Left ventricle myocardium inferior (tissue), 1 donor: ENCODE data around the gene MAPT. TPM values are rescaled to one million over a fixed set of nuclear protein-coding genes. Genes with fewer than 3 reads are reported as not detected.

Experiments
- DNase-seq: peaks from one replicate; pipeline ENCODE4 v3.0.0-alpha.2; 2020
- H3K27ac ChIP-seq: fragments of 200-600 bp; replicated peaks from 2 replicates; pipeline ENCODE4 v1.8.0; 2021
- H3K27me3 ChIP-seq: fragments of 200-600 bp; 2 replicates; pipeline ENCODE4 v1.8.0; 2021; ENCODE audit warnings: low read depth
- H3K36me3 ChIP-seq: fragments of 200-600 bp; 2 replicates; pipeline ENCODE4 v1.8.0; 2021
- H3K4me1 ChIP-seq: fragments of 200-600 bp; 2 replicates; pipeline ENCODE4 v1.8.0; 2021
- H3K4me3 ChIP-seq: fragments of 200-600 bp; 2 replicates; pipeline ENCODE4 v1.8.0; 2021; ENCODE audit warnings: mild to moderate bottlenecking, moderate library complexity
- H3K9me3 ChIP-seq: fragments of 200-600 bp; replicated peaks from 2 replicates; pipeline ENCODE4 v1.8.0; 2021
- intact Hi-C: fragments of 100-400 bp; cut with micrococcal nuclease; formaldehyde crosslinking; loops from one replicate; pipeline ENCODE4 v1.11.0; 2022
- total RNA-seq: library from RNA; stranded (reverse); fragmentation: NEBNext Ultra II Directional; extraction: Animal tissue kit (Norgen Biotek cat#: 25700); gene quantifications from one replicate; pipeline ENCODE4 v1.2.1, GENCODE V29; 2021
- TF ChIP-seq, protein P1 (sequence below): fragments of 200-600 bp; IDR thresholded peaks from 2 replicates; pipeline ENCODE4 v1.8.0; 2021; ENCODE audit warnings: antibody characterized with exemption, mild to moderate bottlenecking, borderline replicate concordance
- donor health status: DM: no; HTN: yes; CAD: no; lungs with severe emphysema.

The MAPT gene
- total RNA-seq, 1 donor from 2014 or later, result 28.6 TPM

DNA sequence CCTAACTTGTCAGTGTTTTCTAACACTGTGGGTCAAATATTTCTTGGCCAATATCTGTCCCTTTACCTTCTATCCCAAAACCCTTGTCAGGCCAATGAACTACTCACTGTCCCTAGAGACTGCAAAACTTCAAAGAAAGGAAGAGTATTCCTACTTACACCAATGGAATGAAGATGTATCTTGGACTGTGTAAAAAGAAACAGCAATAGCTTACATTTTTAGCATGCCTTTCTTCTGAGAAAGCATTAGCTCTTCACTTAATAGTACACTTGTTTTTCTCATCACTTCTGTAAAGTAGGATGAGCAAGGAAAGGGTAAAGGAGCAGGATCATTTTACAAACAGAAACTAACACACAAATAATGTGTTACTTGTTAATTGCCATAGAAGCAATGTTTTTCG, 178.6 kb downstream of the MAPT start:
- DNase-seq, result no peak
- no peak overlapping the region for H3K4me3 ChIP-seq
- no peaks in the 10 kb centered on the region for H3K27me3 ChIP-seq
- peaks cover 50% of the 10 kb centered on the region for H3K4me1 ChIP-seq
- H3K27ac ChIP-seq, result no peak overlapping the region
- TF ChIP-seq, protein P1, sequence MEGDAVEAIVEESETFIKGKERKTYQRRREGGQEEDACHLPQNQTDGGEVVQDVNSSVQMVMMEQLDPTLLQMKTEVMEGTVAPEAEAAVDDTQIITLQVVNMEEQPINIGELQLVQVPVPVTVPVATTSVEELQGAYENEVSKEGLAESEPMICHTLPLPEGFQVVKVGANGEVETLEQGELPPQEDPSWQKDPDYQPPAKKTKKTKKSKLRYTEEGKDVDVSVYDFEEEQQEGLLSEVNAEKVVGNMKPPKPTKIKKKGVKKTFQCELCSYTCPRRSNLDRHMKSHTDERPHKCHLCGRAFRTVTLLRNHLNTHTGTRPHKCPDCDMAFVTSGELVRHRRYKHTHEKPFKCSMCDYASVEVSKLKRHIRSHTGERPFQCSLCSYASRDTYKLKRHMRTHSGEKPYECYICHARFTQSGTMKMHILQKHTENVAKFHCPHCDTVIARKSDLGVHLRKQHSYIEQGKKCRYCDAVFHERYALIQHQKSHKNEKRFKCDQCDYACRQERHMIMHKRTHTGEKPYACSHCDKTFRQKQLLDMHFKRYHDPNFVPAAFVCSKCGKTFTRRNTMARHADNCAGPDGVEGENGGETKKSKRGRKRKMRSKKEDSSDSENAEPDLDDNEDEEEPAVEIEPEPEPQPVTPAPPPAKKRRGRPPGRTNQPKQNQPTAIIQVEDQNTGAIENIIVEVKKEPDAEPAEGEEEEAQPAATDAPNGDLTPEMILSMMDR, result no peak
- intact Hi-C loops, result no loop called here
- no peaks in the 10 kb centered on the region for H3K9me3 ChIP-seq
- no peaks in the 10 kb centered on the region for H3K36me3 ChIP-seq

DNA sequence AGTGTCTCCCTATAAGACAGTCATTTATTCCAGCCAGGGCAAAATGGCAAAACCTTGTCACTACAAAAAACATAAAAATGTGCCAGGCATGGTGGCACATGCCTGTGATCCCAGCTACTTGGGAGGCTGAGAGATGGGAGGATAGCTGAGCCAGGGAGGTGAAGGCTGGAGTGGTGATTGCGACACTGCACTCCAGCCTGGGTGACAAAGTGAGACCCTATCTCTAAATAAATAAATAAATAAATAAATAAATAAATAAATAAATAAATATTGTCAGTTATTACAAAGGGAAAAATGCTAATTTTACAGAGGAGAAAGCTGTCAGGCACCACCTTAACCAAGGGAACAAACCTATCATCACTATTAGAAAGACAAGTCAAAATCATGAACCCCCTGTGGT, 180.2 kb downstream of the MAPT start:
- TF ChIP-seq, protein P1, result no peak
- no peak for DNase-seq
- Histone ChIP-seq H3K4me1 (peaks cover 63% of the 10 kb centered on the region), H3K27me3 (no peaks in the 10 kb centered on the region), H3K27ac (no peak overlapping the region), H3K9me3 (no peaks in the 10 kb centered on the region), H3K4me3 (no peak overlapping the region), H3K36me3 (no peaks in the 10 kb centered on the region)
- intact Hi-C loops, result no loop called here

Other genes starting within 250 kb of the MAPT start
- gene CRHR1, start 110.2 kb upstream of the MAPT start, total RNA-seq, result not detected
- not detected for gene SPPL2C, start 49.7 kb upstream of the MAPT start, total RNA-seq
- not detected for gene STH, start 104.7 kb downstream of the MAPT start, total RNA-seq